Activated CD4-positive, alpha-beta T cell treated with anti-CD3 and anti-CD28 coated beads, Interleukin-2, amount 10 ng/mL, durations not matched to agents 7 days and 5 days (primary cell): Measurements from ENCODE around the gene LDAF1. TPM values are rescaled to one million over a fixed set of nuclear protein-coding genes. Genes with fewer than 3 reads are reported as not detected.
A peak's percentile ranks its signal among the peaks of the same experiment; 100 is the strongest.
"Not testable (repeated sequence)": the region's sequence is repeated elsewhere in the genome, so short reads cannot be mapped to it uniquely, and the experiment has no call there.

ENCODE experiments used
- CTCF ChIA-PET: fragments of 350-600 bp; sonication (Branson Sonifier 250); formaldehyde crosslinking; loops from one replicate; lab custom pipeline; 2021; ENCODE audit warnings: antibody characterized with exemption; lab: Charles Lee
- POLR2A ChIA-PET: fragments of 350-600 bp; sonication (Branson Sonifier 250); formaldehyde crosslinking; loops from one replicate; lab custom pipeline; 2021; ENCODE audit warnings: antibody characterized with exemption; lab: Charles Lee
- DNase-seq: peaks from one replicate; pipeline ENCODE4 v3.0.0-alpha.2; 2020
- H3K27ac Mint-ChIP-seq: one replicate; pipeline ENCODE4 v1.8.0; 2021; ENCODE audit warnings: mild to moderate bottlenecking, moderate library complexity, mixed read lengths
- H3K27me3 Mint-ChIP-seq: one replicate; pipeline ENCODE4 v1.8.0; 2021; ENCODE audit warnings: mixed read lengths
- H3K36me3 Mint-ChIP-seq: one replicate; pipeline ENCODE4 v1.8.0; 2021; ENCODE audit warnings: low read depth, mixed read lengths
- H3K4me1 Mint-ChIP-seq: one replicate; pipeline ENCODE4 v1.8.0; 2021; ENCODE audit warnings: mixed read lengths
- H3K4me3 Mint-ChIP-seq: one replicate; pipeline ENCODE4 v1.8.0; 2021; ENCODE audit warnings: mild to moderate bottlenecking, moderate library complexity, mixed read lengths
- H3K9me3 Mint-ChIP-seq: one replicate; pipeline ENCODE4 v1.8.0; 2021; ENCODE audit warnings: mixed read lengths
- total RNA-seq, 2 experiments: library from RNA; stranded (reverse); gene quantifications; one replicate each; pipeline ENCODE4 v1.2.3, GENCODE V29; 2021

LDAF1 gene
- total RNA-seq, 2 experiments from 2014 or later, result 11.2 to 13.6 TPM

DNA sequence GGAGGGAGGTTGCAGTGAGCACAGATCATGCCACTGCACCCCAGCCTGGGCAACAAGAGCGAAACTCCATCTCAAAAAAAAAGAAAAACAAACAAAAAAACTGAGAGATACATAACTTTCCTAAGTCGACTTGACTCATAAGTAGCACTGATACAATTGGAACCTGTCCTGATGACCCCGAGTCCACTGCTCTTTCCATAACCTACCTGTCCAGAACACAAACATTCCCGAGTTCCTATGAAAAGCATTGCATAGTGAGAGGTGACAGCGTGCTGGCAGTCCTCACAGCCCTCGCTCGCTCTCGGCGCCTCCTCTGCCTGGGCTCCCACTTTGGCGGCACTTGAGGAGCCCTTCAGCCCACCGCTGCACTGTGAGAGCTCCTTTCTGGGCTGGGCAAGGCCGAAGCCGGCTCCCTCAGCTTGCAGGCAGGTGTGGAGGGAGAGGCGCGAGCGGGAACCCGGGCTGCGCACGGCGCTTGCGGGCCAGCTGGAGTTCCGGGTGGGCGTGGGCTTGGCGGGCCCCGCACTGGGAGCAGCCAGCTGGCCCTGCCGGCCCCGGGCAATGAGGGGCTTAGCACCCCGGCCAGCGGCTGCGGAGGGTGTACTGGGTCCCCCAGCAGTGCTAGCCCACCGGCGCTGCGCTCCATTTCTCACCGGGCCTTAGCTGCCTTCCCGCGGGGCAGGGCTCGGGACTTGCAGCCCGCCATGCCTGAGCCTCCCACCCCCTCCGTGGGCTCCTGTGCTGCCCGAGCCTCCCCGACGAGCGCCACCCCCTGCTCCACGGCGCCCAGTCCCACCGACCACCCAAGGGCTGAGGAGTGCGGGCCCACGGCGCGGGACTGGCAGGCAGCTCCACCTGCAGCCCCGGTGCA, 6.1 kb upstream of the LDAF1 start:
- H3K4me1 Mint-ChIP-seq, POLR2A ChIA-PET, CTCF ChIA-PET, H3K27ac Mint-ChIP-seq, H3K9me3 Mint-ChIP-seq, H3K36me3 Mint-ChIP-seq, H3K4me3 Mint-ChIP-seq, DNase-seq: not testable (repeated sequence)
- peaks cover 18% of the 10 kb centered on the region for H3K27me3 Mint-ChIP-seq

DNA sequence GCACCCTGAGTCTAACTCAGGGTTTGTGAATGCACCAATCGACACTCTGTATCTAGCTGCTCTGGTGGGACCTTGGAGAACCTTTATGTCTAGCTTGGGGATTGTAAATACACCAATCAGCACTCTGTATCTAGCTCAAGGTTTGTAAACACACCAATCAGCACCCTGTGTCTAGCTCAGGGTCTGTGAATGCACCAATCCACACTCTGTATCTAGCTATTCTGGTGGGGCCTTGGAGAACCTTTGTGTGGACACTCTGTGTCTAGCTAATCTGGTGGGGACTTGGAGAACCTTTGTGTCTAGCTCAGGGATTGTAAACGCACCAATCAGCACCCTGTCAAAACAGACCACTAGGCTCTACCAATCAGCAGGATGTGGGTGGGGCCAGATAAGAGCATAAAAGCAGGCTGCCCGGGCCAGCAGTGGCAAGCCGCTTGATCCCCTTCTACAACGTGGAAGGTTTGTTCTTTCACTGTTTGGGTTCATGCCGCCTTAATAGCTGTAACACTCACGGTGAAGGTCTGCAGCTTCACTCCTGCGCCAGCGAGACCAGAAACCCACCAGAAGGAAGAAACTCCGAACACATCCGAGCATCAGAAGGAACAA, 5.2 kb upstream of the LDAF1 start:
- POLR2A ChIA-PET, H3K4me3 Mint-ChIP-seq, DNase-seq, H3K9me3 Mint-ChIP-seq, H3K27ac Mint-ChIP-seq, H3K4me1 Mint-ChIP-seq, CTCF ChIA-PET, H3K36me3 Mint-ChIP-seq: not testable (repeated sequence)
- peaks cover 16% of the 10 kb centered on the region for H3K27me3 Mint-ChIP-seq

DNA sequence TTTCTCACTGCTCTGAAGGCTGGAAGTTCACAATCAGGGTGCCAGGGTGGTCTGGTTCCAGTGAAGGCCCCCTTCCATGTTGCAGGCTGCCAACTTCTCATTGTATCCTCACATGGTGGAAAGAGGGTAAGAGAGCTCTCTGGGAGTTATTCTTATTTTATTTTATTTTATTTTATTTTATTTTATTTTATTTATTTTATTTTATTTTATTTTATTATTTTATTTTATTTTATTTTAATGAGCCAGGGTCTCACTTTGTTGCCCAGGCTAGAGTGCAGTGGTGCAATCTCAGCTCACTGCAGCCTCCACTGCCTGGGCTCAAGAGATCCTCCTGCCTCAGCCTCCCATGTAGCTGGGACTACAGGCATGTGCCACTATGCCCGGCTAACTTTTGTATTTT, 2.5 kb upstream of the LDAF1 start:
- H3K4me3 Mint-ChIP-seq, H3K36me3 Mint-ChIP-seq, H3K9me3 Mint-ChIP-seq, POLR2A ChIA-PET, H3K27me3 Mint-ChIP-seq, DNase-seq, H3K27ac Mint-ChIP-seq: not testable (repeated sequence)
- H3K4me1 Mint-ChIP-seq, result peaks cover 22% of the 10 kb centered on the region
- CTCF ChIA-PET, result interaction anchor here (1.6 kb wide), 1 partner anchor 22 kb away, joined by 4 read pairs; no protein-coding TSS in a partner anchor

DNA sequence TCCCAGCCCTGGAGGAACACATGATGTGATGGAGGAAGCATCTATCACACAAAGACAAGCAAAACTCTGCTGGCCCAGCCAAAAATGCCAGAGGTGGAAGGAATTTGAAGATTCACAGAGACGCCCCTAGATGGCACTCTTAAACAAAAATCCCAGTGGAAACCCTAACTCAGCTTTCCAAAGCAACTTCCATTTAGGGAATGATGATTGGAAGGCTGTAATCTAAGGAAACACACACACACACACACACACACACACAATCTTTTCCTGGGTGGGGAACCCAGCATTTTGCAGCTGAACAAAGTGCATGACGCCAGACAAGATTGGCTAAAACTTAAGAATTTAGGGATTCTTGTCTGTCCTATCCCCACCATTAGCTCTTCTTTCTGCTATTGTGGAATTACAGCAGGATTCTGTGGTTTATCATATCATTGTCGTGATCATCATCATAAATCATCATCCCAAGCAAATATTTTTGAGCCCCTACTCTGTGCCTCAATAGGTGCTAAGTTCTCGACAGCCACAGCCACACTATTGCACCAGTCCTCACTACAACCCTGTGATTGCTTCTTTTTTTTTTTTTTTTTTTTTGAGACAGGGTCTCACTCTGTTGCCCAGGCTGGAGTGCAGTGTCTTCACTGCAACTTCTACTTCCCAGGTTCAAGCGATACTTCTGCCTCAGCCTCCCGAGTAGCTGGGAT, 1.6 kb upstream of the LDAF1 start:
- Mint-ChIP-seq H3K4me1 (peaks cover 24% of the 10 kb centered on the region), H3K27me3 (peaks cover 2% of the 10 kb centered on the region), H3K4me3 (no peak overlapping the region), H3K36me3 (peaks cover 2% of the 10 kb centered on the region), H3K27ac (no peak overlapping the region), H3K9me3 (no peaks in the 10 kb centered on the region)
- ChIA-PET POLR2A (no interaction called here), CTCF (interaction anchor here (0.6 to 1.6 kb wide), 6 partner anchors 21 to 159 kb away, joined by 3 to 6 read pairs (median 3); no protein-coding TSS in a partner anchor)
- DNase-seq, result no peak

DNA sequence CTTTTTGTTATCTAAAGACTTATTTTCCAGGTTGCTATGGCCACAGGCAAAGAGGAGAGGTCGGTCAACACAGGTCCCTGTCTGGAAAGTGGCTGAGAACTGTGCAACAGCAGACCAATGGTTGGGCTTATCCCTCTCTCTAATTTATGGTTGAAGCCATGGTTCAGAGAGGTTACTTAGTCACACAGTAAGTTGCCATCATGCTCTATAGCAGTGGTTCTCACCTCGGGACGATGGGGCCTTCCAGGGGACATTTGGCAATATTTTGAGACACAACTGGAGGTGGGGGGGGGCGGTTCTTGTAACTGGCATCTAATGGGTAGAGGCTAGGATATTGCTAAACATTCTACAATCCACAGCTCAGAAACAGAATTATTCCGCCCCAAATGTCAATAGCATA, 842 bp upstream of the LDAF1 start:
- Mint-ChIP-seq H3K27me3 (no peaks in the 10 kb centered on the region), H3K4me3 (peak overlapping the region; percentile 14), H3K9me3 (no peaks in the 10 kb centered on the region), H3K4me1 (peaks cover 24% of the 10 kb centered on the region), H3K36me3 (peaks cover 4% of the 10 kb centered on the region), H3K27ac (no peak overlapping the region)
- POLR2A ChIA-PET, result no interaction called here
- CTCF ChIA-PET, result interaction anchor here (1.1 to 1.4 kb wide), 2 partner anchors 52 to 122 kb away, joined by 3 read pairs; no protein-coding TSS in a partner anchor
- no peak for DNase-seq

DNA sequence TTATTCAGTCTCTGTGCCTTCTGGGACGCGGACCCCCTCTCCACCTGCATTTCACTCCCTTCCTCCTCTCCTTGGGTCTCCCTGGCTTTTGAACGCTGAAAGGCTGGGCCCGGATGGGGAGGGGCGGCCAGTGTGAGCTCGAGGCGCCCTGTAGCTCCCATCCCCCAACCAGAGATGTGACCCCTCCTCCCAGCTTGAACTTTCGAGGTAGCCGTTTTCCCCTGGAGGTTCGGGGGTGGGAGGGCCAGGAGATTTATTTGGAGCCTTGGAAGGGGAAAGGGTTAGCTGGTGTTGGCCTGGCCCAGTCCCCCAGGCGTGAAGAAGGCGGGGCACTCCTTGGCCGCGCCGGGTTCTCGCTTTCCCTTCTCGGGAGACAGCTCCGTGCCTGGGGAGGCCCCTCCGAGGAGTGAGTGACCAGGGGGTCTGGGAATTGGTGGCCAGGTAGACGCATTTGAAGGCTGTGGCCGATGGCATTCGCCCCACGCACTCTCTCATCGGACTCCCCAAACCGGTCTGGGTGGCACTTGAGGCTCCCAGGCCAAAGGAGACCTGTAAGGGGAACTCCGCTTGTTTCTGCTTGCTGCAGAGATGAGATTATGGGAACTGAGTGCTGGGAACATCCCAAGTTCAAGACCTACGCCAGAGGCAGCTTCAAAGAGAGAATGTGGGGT, 942 bp downstream of the LDAF1 start:
- peaks cover 7% of the 10 kb centered on the region for H3K36me3 Mint-ChIP-seq
- CTCF ChIA-PET, result interaction anchor here (0.6 to 1.8 kb wide), 4 partner anchors 14 to 142 kb away, joined by 3 to 4 read pairs (median 3); no protein-coding TSS in a partner anchor
- H3K4me1 Mint-ChIP-seq, result peaks cover 24% of the 10 kb centered on the region
- H3K27ac Mint-ChIP-seq, result peak overlapping the region; percentile 87
- H3K27me3 Mint-ChIP-seq, result no peaks in the 10 kb centered on the region
- H3K9me3 Mint-ChIP-seq, result no peaks in the 10 kb centered on the region
- POLR2A ChIA-PET, result no interaction called here
- H3K4me3 Mint-ChIP-seq, result peak overlapping the region; percentile 87
- DNase-seq, result no peak

DNA sequence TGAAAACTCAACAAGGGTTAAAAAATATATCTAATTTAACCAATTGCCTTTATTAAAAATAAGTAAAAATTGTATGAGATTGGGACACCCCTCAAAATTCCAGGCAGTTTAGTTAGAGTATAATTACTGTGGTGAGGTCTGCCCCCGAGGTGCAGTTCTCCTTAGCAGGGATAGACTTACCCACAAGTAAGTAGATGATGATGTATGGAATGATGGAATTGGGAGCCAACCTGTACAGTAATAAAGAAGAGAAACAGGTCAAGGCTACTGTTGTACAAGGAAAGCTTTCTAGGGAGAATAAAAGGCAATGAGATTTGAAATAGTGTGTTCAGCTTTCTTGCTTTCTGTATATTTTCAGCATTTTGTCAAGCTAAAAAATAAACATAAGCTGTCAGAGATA, 1.8 kb downstream of the LDAF1 start:
- H3K36me3 Mint-ChIP-seq, result peaks cover 7% of the 10 kb centered on the region
- POLR2A ChIA-PET, result no interaction called here
- H3K4me1 Mint-ChIP-seq, result peaks cover 24% of the 10 kb centered on the region
- CTCF ChIA-PET, result interaction anchor here (1.8 kb wide), 1 partner anchor 141 kb away, joined by 4 read pairs; no protein-coding TSS in a partner anchor
- no peak for DNase-seq
- H3K4me3 Mint-ChIP-seq, result no peak overlapping the region
- H3K27me3 Mint-ChIP-seq, result no peaks in the 10 kb centered on the region
- H3K27ac Mint-ChIP-seq, result no peak overlapping the region
- H3K9me3 Mint-ChIP-seq, result no peaks in the 10 kb centered on the region

DNA sequence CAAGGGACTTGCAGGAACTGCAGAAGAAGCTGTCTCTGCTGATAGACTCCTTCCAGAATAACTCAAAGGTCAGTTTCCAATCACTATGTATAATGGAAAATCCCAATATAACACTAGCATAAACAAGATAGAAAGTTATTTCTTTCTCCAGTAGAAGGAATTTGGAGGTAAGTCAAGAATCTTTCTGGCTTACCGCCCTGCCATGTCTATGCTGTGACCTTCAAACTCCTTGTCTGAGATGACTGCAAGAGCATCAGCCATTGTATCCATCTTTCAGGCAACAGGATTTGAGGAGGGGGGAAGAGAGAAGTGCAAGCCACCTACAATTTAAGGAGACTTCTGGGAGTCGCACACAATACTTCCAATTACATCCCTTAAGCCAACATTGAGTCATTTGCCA, 2.7 kb downstream of the LDAF1 start:
- peaks cover 24% of the 10 kb centered on the region for H3K4me1 Mint-ChIP-seq
- H3K9me3 Mint-ChIP-seq, result no peaks in the 10 kb centered on the region
- POLR2A ChIA-PET, result no interaction called here
- DNase-seq, result no peak
- no peak overlapping the region for H3K4me3 Mint-ChIP-seq
- no peak overlapping the region for H3K27ac Mint-ChIP-seq
- no peaks in the 10 kb centered on the region for H3K27me3 Mint-ChIP-seq
- peaks cover 7% of the 10 kb centered on the region for H3K36me3 Mint-ChIP-seq
- CTCF ChIA-PET, result interaction anchor here (0.5 kb wide), 1 partner anchor 25 kb away, joined by 4 read pairs; no protein-coding TSS in a partner anchor

DNA sequence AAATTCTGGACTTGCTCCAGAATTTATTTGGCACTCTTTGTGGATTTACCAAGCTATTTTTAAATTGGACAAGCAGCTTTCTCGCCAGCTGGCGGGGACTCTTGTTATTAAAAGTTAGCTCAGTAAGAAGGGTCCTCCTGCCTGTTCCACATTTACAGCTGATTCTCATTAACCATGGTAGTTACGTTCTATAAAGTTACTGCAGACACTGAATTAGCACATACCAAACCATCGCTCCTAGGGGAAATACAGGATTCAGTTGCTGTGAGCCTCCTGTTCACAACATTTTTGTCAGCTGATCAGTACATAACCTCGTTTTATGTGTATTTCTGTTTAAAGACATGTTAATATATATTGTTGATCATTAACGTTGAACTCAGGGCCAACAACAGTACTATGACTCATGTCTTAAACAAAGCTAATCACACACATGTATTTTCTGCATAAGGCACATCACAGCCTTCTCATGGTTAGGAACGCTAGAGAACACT, 4.2 kb downstream of the LDAF1 start:
- CTCF ChIA-PET, result no interaction called here

DNA sequence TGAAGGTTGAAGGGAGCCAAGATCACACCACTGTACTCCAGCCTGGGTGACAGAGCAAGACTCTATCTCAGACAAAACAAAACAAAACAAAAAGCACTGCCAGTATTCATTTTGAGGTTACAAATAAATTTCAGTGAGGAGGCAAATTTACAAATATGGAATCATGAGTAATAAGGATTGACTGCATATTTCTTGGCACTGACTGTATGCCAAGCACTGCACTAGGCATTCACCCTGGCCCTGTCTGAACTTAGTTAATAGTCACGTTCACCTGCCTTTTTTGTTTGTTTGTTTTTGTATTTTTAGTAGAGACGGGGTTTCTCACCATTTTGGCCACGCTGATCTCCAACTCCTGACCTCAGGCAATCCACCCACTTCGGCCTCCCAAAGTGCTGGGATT, 5.1 kb downstream of the LDAF1 start:
- Mint-ChIP-seq H3K4me3 (no peak overlapping the region), H3K27ac (no peak overlapping the region), H3K36me3 (peaks cover 7% of the 10 kb centered on the region), H3K4me1 (peaks cover 15% of the 10 kb centered on the region), H3K9me3 (no peaks in the 10 kb centered on the region), H3K27me3 (no peaks in the 10 kb centered on the region)
- CTCF ChIA-PET, result no interaction called here
- no peak for DNase-seq
- POLR2A ChIA-PET, result no interaction called here

More for the DNA sequence above, 4.2 kb downstream of the LDAF1 start:
- Mint-ChIP-seq H3K9me3 (no peaks in the 10 kb centered on the region), H3K4me1 (peaks cover 22% of the 10 kb centered on the region), H3K4me3 (no peak overlapping the region), H3K27me3 (no peaks in the 10 kb centered on the region), H3K27ac (no peak overlapping the region), H3K36me3 (peaks cover 7% of the 10 kb centered on the region)
- POLR2A ChIA-PET, result no interaction called here
- no peak for DNase-seq

DNA sequence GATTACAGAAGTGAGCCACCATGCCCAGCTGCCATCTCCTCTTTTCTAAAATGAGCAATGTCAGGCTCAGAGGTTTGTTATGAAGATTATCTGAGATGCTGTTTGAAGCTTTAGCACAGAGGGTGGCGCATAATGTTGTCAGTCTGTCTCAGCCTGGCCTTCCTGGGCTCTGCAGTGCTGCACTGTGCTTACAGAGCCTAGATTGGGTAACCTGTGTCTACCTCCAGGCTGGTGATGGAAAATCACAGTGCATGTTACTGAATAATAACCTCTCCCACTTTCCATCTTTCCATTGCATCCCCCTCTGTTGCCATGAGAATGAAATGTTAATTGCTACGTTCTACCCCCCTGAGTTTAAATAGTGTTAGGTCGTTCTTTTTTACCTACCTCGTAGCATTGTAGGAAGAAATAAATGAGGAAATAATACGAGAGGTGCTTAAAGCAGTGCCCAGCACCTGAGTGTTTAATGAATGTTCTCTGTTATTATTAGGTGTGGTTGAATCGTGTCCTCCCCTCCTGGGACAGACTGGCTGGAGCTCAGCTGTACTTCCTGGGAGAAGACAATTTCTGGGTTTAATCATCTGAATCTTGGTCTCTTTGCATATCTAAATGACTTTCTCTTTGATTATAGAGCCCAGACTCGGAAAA, 6.2 kb downstream of the LDAF1 start:
- DNase-seq, result no peak
- H3K36me3 Mint-ChIP-seq, result peaks cover 7% of the 10 kb centered on the region

DNA sequence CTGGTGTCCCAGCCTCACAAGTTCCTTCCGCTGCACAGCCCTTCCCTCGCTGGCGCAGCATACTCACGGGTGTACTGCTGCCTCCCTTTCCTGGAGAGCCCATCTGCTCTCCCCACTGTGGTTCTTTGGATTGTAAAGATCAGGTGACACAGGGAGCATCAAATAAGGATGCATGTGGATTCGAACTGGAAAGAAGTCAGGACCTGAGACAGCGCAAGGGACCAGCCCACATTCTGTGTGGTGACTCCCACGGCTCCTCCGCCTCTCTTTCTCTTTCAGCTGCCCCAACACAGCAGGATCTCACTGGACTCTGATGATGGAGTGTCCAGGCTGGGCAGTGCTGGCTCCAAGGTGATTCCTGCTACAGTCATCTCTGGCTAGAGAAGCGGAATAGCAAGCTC, 8.1 kb downstream of the LDAF1 start:
- H3K27ac Mint-ChIP-seq, result no peak overlapping the region
- no peaks in the 10 kb centered on the region for H3K9me3 Mint-ChIP-seq
- ChIA-PET POLR2A (no interaction called here), CTCF (interaction anchor here (0.7 kb wide), 1 partner anchor 10 kb away, joined by 3 read pairs; no protein-coding TSS in a partner anchor)
- peaks cover under 1% of the 10 kb centered on the region for H3K4me1 Mint-ChIP-seq
- no peaks in the 10 kb centered on the region for H3K27me3 Mint-ChIP-seq
- H3K4me3 Mint-ChIP-seq, result no peak overlapping the region
- DNase-seq, result no peak
- peaks cover 10% of the 10 kb centered on the region for H3K36me3 Mint-ChIP-seq

More for the DNA sequence above, 6.2 kb downstream of the LDAF1 start:
- H3K9me3 Mint-ChIP-seq, result no peaks in the 10 kb centered on the region
- no peaks in the 10 kb centered on the region for H3K27me3 Mint-ChIP-seq
- no peak overlapping the region for H3K27ac Mint-ChIP-seq
- H3K4me1 Mint-ChIP-seq, result peaks cover 6% of the 10 kb centered on the region
- ChIA-PET POLR2A (no interaction called here), CTCF (no interaction called here)
- no peak overlapping the region for H3K4me3 Mint-ChIP-seq
